HG02588 (cell line): ENCODE data around the gene CCDC184.

Experiments used
- ATAC-seq: cut with Tn5 transposase; IDR thresholded peaks from one replicate; pipeline ENCODE4 v1.9.1; 2021; ENCODE audit warnings: mild to moderate bottlenecking, moderate library complexity; ENCODE audit not compliant: unreplicated experiment

Gene CCDC184

GRCh38 chr12:48177982-48178381 lies 5.5 kb upstream of the CCDC184 start:
- no peak for ATAC-seq

- no peak for ATAC-seq
These were observed 4.0 kb upstream of the CCDC184 start for GRCh38 chr12:48179466-48179865.

- no peak for ATAC-seq
These were observed 3.0 kb upstream of the CCDC184 start for GRCh38 chr12:48180424-48180823.

GRCh38 chr12:48180857-48181495 lies 2.5 kb upstream of the CCDC184 start:
- ATAC-seq = no peak

DNA sequence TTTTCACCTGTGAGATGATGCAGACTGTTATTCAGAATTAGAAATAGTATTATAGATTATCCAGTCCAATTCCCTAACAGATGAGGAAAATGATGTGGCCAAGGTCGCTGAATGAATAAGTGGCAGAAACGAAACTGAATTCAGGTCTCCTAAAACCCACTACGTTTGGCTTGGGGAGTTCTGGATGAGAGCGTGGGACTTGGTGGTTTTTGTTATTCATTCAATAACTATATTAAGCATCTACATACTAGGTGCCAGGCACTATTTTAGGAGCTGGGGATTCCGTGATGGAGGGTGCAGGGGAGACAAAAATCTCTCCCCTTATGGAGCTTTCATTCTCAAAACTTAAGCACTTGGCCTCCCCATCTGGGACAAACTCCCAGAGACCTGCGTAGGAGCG lies 813 bp upstream of the CCDC184 start:
- no peak for ATAC-seq

- peak; percentile 8 for ATAC-seq
These were observed 568 bp downstream of the CCDC184 start for GRCh38 chr12:48183876-48184548.

GRCh38 chr12:48184549-48184922 lies 1.1 kb downstream of the CCDC184 start:
- ATAC-seq = no peak

- no peak for ATAC-seq
These were observed 1.9 kb downstream of the CCDC184 start for GRCh38 chr12:48185181-48185919.

DNA sequence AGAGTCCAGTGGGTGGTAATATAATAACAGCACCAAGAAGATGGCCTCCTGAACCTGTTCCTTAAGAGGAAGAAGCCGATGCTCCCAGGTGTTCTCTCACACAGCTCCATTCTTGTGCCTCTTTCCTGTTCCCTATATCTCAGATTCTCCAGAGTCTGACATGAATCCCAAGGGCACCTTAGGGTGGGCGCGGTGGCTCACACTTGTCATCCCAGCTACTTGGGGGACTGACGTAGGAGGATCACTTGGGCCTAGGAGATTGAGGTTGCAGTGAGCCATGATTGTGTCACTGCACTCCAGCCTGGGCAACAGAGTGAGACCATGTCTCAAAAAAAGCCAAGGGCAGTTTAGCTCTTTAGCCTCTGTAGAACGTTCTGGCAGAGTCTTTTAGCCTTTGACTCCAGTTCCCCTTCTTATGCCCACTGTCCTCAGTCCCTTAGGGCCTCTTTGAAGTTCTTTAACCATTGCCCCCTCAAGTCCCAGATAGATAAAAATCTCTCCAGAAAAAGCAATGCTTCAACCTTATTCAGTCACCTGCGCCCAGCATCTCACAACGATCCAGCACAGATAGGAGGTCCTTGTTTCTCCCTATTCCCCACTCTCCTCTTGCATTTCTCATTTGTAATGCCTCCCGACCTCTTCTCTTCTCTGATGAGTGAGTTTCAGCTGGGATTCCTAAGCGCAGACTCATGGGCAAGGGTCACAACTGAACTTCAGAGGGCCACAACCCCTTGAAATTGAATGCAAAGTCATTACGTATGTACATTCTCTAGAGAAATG lies 4.7 kb downstream of the CCDC184 start:
- no peak for ATAC-seq

DNA sequence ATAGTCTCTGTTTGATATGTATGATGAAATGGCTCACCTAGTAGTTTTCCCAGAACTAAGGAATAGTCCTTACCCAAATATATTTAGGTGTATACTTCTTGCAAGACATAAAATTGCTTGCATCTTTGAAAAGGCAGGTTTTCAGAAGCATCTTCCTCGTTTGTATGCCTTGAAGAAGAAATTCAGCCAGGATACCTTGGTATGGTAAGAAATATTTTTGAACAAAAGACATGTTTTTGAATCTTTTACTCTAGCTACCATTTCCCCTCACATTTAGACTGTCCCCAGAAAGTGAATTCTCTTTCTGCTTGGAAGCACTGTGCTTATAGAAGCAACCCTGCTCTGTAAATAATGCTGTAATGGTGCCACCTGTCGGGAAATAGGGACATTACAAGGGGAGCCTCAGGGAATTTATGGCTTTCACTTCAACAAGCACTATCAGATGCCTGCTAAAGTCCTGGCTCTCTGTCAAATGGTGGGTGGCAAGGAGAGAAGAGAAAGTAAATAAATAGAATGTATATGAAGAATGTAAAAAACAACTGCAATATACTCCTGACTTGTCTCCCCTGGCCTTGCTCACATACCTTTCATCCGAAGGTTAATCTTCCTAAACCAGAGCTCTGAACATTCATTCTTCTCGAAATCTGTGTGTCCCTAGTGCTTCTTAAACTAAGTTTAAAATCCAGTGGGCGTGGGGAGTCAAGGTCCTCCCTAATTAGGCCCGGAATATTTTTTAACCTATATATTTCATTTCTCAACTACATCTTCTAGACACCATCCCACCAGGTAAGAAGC lies 6.1 kb downstream of the CCDC184 start:
- ATAC-seq = peak; percentile 67

- ATAC-seq = no peak
These were observed 7.7 kb downstream of the CCDC184 start for GRCh38 chr12:48191096-48191495.

GRCh38 chr12:48192861-48193260 lies 9.4 kb downstream of the CCDC184 start:
- ATAC-seq = no peak

- no peak for ATAC-seq
These were observed 10.2 kb downstream of the CCDC184 start for GRCh38 chr12:48193623-48194022.

DNA sequence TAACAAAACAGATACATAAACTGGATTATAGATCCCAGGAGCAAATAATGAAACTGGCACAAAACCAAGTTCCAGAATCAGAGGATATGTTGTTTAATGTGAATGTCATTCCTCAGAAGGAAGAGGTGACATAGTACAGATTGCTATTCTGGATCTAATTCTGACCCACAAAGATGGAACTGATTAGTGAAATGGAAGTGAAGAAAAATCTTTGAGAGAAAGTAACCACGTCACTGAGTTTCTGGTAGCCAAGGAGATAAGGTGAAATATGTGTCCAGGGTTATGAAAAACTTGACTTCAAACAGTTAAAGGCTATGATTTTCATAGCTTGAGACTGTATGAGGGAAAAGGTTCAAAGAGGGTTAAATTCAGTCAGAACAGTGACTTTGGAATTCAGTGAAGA lies 11.4 kb downstream of the CCDC184 start:
- ATAC-seq = no peak

DNA sequence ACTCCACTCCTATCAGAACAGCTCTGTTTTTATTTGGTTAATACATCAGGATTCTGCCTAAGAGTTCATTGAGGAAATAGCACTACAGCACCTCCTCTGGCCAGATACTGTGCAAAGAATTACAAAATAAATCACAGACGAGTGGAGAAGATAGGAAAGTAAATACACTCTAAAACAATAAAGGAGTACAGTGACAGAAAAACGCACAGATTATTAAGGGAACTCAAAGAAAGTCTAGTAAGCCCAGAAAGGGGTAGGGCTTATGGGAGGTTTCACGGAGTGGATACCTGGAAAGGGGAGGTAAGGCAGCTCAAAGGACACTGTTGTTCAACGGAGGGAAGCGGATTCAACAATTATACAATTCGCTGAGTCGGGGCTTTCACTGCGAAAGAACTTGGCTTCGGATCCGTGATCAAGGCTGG lies 14.1 kb downstream of the CCDC184 start:
- no peak for ATAC-seq

- peak; percentile 100 for ATAC-seq
These were observed 14.7 kb downstream of the CCDC184 start for GRCh38 chr12:48197971-48198671.

DNA sequence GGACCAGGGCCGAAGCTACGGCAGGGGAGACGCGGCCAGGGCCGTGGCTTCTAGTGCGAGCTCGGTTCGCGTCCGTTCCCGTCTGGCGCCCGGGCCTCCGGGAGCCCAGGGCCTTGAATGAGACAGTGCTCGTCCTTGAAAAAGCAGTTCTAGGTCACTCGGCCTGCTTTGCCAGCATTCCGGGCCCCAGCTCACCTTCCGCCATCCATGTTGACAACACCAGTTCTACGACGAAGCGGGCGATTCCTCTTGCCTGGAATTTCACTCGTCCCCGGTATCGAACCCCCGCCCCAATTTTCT lies 15.2 kb downstream of the CCDC184 start:
- ATAC-seq = peak; percentile 9

DNA sequence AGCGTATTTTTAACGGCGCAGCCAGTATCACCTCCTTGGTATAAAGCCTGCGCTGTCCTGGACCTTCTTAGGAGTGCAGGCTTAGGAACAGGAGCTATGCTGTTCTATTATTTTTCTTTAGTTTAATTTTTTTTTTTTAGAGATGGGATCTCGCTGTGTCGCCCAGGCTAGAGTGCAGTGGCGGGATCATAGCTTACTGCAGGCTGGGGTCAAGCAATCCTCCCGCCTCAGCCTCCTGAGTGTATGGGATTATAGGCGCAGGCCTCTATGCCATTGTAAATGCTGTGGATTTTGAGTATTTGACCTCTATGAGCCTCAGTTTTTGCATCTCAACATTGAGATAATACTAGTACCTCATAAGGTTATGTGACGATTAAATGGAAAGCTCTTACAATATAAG lies 15.5 kb downstream of the CCDC184 start:
- no peak for ATAC-seq

- no peak for ATAC-seq
These were observed 16.4 kb downstream of the CCDC184 start for GRCh38 chr12:48199774-48200221.

DNA sequence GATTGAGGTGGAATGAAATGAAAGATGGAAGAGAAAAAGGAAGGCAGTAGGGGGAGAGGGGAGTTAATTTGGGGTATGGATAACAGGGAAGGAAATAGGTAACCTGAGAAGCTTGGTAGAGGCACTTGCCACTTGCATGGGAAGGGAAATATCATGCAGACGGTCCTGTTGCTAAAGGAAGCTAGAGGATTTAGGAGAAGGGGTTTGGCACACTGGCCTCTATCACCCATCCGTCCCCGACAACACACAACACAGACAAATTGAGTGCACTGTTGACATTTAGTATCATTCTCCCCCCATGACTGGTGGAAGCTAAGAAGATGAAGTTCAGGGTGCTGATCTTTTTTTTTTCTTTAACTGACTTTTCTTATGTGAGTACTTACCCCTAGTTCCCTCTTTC lies 17.6 kb downstream of the CCDC184 start:
- no peak for ATAC-seq
